Fibroblast of the aortic adventitia (primary cell): ENCODE data around the gene CAVIN4. TPM values are rescaled to one million over a fixed set of nuclear protein-coding genes. Genes with fewer than 3 reads are reported as not detected.

Source experiments
- DNase-seq: peaks from one replicate; pipeline ENCODE4 v3.0.0-alpha.2; 2010; ENCODE audit warnings: low read depth
- H3K4me3 ChIP-seq: 2 replicates; pipeline ENCODE4 v1.5.1; 2011; ENCODE audit warnings: low read depth, mild to moderate bottlenecking, control low read depth, low read length, moderate library complexity
- total RNA-seq: library from RNA; depleted of rRNA; stranded (reverse); fragments of >200 nt; gene quantifications from 2 replicates; pipeline ENCODE4 v1.2.3, GENCODE V29; 2012; ENCODE audit warnings: low replicate concordance
- TF ChIP-seq, protein P1 (sequence below): IDR thresholded peaks from 2 replicates; pipeline ENCODE4 v1.5.1; 2011; ENCODE audit warnings: mild to moderate bottlenecking, low read length, control low read depth, inconsistent platforms; ENCODE audit not compliant: insufficient read depth

The CAVIN4 gene
- total RNA-seq, 1 donor, result 1.4 TPM

DNA sequence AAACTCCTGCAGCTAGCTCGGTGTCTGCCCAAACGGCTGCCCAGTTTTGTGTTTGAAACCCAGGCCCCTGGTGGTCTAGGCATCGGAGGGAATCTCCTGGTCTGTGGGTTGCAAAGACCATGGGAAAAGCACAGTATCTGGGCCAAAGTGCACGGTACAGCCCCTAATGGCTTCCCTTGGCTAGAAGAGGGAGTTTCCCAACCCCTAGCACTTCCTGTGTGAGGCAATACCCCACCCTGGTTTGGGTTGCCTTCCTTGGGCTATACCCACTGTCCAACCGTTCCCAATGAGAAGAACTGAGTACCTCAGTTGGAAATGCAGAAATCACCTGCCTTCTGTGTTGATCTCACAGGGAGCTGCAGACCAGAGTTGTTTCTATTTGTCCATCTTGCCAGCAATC is 41.8 kb downstream of the CAVIN4 start:
- H3K4me3 ChIP-seq, result no peak overlapping the region
- TF ChIP-seq, protein P1, sequence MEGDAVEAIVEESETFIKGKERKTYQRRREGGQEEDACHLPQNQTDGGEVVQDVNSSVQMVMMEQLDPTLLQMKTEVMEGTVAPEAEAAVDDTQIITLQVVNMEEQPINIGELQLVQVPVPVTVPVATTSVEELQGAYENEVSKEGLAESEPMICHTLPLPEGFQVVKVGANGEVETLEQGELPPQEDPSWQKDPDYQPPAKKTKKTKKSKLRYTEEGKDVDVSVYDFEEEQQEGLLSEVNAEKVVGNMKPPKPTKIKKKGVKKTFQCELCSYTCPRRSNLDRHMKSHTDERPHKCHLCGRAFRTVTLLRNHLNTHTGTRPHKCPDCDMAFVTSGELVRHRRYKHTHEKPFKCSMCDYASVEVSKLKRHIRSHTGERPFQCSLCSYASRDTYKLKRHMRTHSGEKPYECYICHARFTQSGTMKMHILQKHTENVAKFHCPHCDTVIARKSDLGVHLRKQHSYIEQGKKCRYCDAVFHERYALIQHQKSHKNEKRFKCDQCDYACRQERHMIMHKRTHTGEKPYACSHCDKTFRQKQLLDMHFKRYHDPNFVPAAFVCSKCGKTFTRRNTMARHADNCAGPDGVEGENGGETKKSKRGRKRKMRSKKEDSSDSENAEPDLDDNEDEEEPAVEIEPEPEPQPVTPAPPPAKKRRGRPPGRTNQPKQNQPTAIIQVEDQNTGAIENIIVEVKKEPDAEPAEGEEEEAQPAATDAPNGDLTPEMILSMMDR, result no peak
- DNase-seq, result no peak

DNA sequence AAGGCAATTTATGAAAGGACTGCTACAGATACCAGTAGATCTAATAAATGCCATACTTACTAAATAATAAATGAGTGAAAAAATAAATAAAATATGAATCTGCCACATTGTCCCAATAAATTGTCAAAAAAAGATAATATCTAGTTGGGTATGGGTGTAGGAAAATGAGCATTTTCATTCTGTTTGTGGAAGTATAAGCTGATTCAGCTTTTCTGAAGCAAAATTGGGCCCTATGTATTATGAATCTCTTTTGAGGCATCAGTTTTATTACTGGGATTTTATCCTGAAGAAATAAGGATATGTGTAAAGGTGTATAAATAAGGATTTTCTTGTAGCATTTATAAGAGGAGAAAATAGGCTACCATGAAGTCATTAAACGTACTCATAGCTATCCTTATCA is 46.1 kb downstream of the CAVIN4 start:
- DNase-seq, result no peak
- TF ChIP-seq, protein P1, result no peak
- H3K4me3 ChIP-seq, result no peak overlapping the region

DNA sequence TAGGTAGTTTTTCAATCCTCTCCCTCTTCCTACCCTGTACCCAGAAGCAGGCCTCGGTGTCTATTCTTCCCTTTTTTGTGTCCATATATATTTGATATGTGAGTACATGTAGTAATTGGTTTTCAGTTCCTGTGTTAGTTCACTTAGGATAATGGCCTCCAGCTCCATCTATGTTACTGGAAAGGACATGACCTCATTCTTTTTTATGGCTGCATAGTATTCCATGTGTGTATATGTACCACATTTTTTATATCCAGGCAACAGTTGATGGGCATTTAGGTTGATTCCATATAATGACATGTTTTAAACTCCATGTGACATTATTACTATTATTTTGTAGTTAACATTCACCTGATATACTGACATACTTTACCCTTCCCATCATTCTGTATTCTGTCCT is 49.1 kb downstream of the CAVIN4 start:
- TF ChIP-seq, protein P1, result no peak
- no peak overlapping the region for H3K4me3 ChIP-seq
- no peak for DNase-seq

DNA sequence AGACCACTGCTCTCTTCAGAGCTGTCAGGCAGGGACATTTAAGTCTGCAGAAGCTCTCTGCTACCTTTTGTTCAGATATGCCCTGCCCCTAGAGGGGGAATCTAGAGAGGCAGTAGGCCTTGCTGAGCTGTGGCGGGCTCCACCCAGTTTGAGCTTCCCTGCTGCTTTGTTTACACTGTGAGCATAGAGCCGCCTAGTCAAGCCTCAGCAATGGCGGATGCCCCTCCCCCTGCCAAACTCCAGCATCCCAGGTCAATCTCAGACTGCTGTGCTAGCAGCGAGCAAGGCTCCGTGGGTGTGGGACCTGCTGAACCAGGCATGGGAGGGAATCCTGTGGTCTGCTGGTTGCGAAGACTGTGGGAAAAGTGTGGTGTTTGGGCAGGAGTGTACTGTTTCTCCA is 59.9 kb downstream of the CAVIN4 start:
- H3K4me3 ChIP-seq, result no peak overlapping the region
- DNase-seq, result no peak
- TF ChIP-seq, protein P1, result no peak

Other genes starting within 250 kb of the CAVIN4 start
- 36.0 and 41.6 TPM in 2 replicates for gene TEX10, start 225.1 kb upstream of the CAVIN4 start, total RNA-seq
- 50.9 and 76.1 TPM in 2 replicates for gene MSANTD3, start 150.9 kb upstream of the CAVIN4 start, total RNA-seq
- gene TMEFF1, start 104.9 kb upstream of the CAVIN4 start, total RNA-seq, result 0.49 and 1.3 TPM in 2 replicates